Measurements from ENCODE around the gene ADGRE3.

DNA sequence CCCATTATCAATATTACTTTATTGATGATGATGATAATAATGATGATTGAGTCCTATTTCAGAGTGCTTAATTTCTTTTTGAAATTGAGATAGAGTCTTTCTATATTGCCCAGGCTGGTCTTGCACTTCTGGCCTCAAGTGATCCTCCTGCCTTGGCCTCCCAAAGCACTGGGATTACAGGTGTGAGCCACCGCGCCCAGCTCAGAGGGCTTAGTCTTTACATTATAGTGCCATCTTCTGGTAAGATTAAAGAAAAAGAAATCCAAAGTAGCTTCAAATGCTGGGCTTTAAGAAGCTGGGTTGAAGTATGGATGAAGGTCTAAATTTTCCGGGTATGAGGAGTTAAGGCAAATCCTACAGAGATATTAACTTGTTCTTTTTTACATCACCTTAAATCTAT, 11.8 kb upstream of the ADGRE3 start:
- TF ChIP-seq, protein P1, sequence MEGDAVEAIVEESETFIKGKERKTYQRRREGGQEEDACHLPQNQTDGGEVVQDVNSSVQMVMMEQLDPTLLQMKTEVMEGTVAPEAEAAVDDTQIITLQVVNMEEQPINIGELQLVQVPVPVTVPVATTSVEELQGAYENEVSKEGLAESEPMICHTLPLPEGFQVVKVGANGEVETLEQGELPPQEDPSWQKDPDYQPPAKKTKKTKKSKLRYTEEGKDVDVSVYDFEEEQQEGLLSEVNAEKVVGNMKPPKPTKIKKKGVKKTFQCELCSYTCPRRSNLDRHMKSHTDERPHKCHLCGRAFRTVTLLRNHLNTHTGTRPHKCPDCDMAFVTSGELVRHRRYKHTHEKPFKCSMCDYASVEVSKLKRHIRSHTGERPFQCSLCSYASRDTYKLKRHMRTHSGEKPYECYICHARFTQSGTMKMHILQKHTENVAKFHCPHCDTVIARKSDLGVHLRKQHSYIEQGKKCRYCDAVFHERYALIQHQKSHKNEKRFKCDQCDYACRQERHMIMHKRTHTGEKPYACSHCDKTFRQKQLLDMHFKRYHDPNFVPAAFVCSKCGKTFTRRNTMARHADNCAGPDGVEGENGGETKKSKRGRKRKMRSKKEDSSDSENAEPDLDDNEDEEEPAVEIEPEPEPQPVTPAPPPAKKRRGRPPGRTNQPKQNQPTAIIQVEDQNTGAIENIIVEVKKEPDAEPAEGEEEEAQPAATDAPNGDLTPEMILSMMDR (conservative IDR thresholded peaks at IDR 0.05; ENCODE audit: low read depth, low read length), result peak; percentile 61
- TF ChIP-seq EZH2 (IDR thresholded peaks at IDR 0.05; ENCODE audit: borderline replicate concordance, low read depth, low read length, poor library complexity, severe bottlenecking), result no peak
